ENCODE results near the gene THG1L. TPM values are rescaled to one million over a fixed set of nuclear protein-coding genes. Genes with fewer than 3 reads are reported as not detected.
"Not testable (repeated sequence)": the region's sequence is repeated elsewhere in the genome, so short reads cannot be mapped to it uniquely, and the experiment has no call there.

THG1L gene
- total and polyA plus RNA-seq, 8 donors: 2.9 to 29.6 (median 17.2) TPM

- WGBS, 5 donors: 60 to 83% (median 67%) methylated on average over 34 to 52 of the region's 52 CpGs
- Histone ChIP-seq H3K4me1 (no peaks in the 10 kb centered on the region), H3K36me3 (no peaks in the 10 kb centered on the region), H3K27ac (no peak overlapping the region), H3K27me3 (peaks cover 0 to 11% (median 0%) of the 10 kb centered on the region in 3 donors), H3K9me3 (no peaks in the 10 kb centered on the region), H3K4me3 (peak overlapping the region in 2 of 4 donors; percentile 25 to 28)
- intact Hi-C loops (cut with DNase I; ENCODE audit: low total_unique reads): no loop called here
- DNase-seq: peak in 1 of 2 donors; percentile 25
- TF ChIP-seq CTCF (IDR thresholded peaks at IDR 0.05) (no peak), POLR2A (IDR thresholded peaks at IDR 0.05) (no peak), EP300 (IDR thresholded peaks at IDR 0.05) (no peak), POLR2AphosphoS5 (IDR thresholded peaks at IDR 0.05) (no peak)
Observed at GRCh38 chr5:157689942-157690689, 41.1 kb upstream of the THG1L start.

- WGBS, 5 donors: 66 to 88% (median 73%) methylated on average over 32 to 53 of the region's 53 CpGs
- no peak overlapping the region for H3K27ac ChIP-seq
- peaks cover 0 to 11% (median 0%) of the 10 kb centered on the region in 3 donors for H3K27me3 ChIP-seq
- H3K4me3 ChIP-seq: peak overlapping the region in 2 of 4 donors; percentile 25 to 28
- no peaks in the 10 kb centered on the region for H3K4me1 ChIP-seq
- intact Hi-C loops (cut with DNase I; ENCODE audit: low total_unique reads): no loop called here
- no peak for DNase-seq
- H3K36me3 ChIP-seq: no peaks in the 10 kb centered on the region
- no peaks in the 10 kb centered on the region for H3K9me3 ChIP-seq
- TF ChIP-seq POLR2A (IDR thresholded peaks at IDR 0.05): no peak
- TF ChIP-seq CTCF (IDR thresholded peaks at IDR 0.05): no peak
- TF ChIP-seq EP300 (IDR thresholded peaks at IDR 0.05): no peak
- TF ChIP-seq POLR2AphosphoS5 (IDR thresholded peaks at IDR 0.05): no peak
Observed at GRCh38 chr5:157690690-157691433, 40.4 kb upstream of the THG1L start.

- Histone ChIP-seq H3K27me3 (peaks cover 0 to 11% (median 0%) of the 10 kb centered on the region in 3 donors), H3K9me3 (peaks cover 0 to 13% (median 9%) of the 10 kb centered on the region in 4 donors)
- H3K4me3 ChIP-seq; H3K4me1 ChIP-seq; H3K27ac ChIP-seq; H3K36me3 ChIP-seq; intact Hi-C loops (cut with DNase I; ENCODE audit: low total_unique reads); DNase-seq: not testable (repeated sequence)
- 88 to 97% (median 92%) methylated on average over 10 to 25 of the region's 25 CpGs for WGBS, 5 donors
Observed at GRCh38 chr5:157693816-157694215, 37.4 kb upstream of the THG1L start.

GRCh38 chr5:157696154-157696553 lies 35.1 kb upstream of the THG1L start:
- H3K4me1 ChIP-seq; intact Hi-C loops (cut with DNase I; ENCODE audit: low total_unique reads); DNase-seq; H3K27me3 ChIP-seq; H3K27ac ChIP-seq; H3K4me3 ChIP-seq; H3K36me3 ChIP-seq: not testable (repeated sequence)
- 87 to 98% (median 94%) methylated on average over 3 of the region's 3 CpGs for WGBS, 5 donors
- peaks cover 0 to 20% (median 16%) of the 10 kb centered on the region in 4 donors for H3K9me3 ChIP-seq

- intact Hi-C loops (cut with DNase I; ENCODE audit: low total_unique reads); DNase-seq; H3K27me3 ChIP-seq; H3K27ac ChIP-seq; H3K4me1 ChIP-seq; H3K36me3 ChIP-seq; H3K4me3 ChIP-seq: not testable (repeated sequence)
- WGBS, 5 donors: 67 to 91% (median 71%) methylated on average over 4 of the region's 4 CpGs
- peaks cover 0 to 20% (median 16%) of the 10 kb centered on the region in 4 donors for H3K9me3 ChIP-seq
Observed at GRCh38 chr5:157698674-157699073, 32.5 kb upstream of the THG1L start.
